Vagina (tissue), 2 donors: Measurements from ENCODE around the gene ARHGAP4. TPM values are rescaled to one million over a fixed set of nuclear protein-coding genes. Genes with fewer than 3 reads are reported as not detected.

Experiments
- DNase-seq, 2 donors: peaks; one replicate each; pipeline ENCODE4 v3.0.0-alpha.2; 2017; ENCODE audit errors: extremely low spot score in 2 of 2
- H3K27ac ChIP-seq: fragments of 200-600 bp; sonication (generic); one replicate; pipeline ENCODE4 v1.5.1; 2019
- H3K27me3 ChIP-seq: fragments of 200-600 bp; sonication (generic); one replicate; pipeline ENCODE4 v1.5.1; 2019
- H3K36me3 ChIP-seq, 2 donors: fragments of 200-600 bp; sonication (generic); one replicate each; pipeline ENCODE4 v1.5.1; 2017 to 2019
- H3K4me1 ChIP-seq: fragments of 200-600 bp; sonication (generic); one replicate; pipeline ENCODE4 v1.5.1; 2019
- H3K4me3 ChIP-seq, 2 donors: fragments of 200-600 bp; sonication (generic); 1 replicate in 1 of 2; 2 replicates in 1 of 2; pipeline ENCODE4 v1.5.1; 2016 to 2019
- H3K9me3 ChIP-seq: fragments of 200-600 bp; sonication (generic); one replicate; pipeline ENCODE4 v1.5.1; 2019
- POLR2A ChIP-seq, 2 donors: fragments of 450-650 bp; IDR thresholded peaks; one replicate each; pipeline ENCODE4 v1.6.1; 2017; ENCODE audit warnings: antibody characterized with exemption in 2 of 2, mild to moderate bottlenecking in 2 of 2, moderate library complexity in 2 of 2
- POLR2AphosphoS5 ChIP-seq, 2 donors: sonication (generic); formaldehyde crosslinking; IDR thresholded peaks; one replicate each; pipeline ENCODE4 v1.9.0; 2017; ENCODE audit warnings: antibody characterized with exemption in 2 of 2, mild to moderate bottlenecking in 2 of 2, low read depth in 1 of 2; ENCODE audit not compliant: insufficient read depth in 1 of 2
- intact Hi-C: fragments of 100-400 bp; cut with DNase I; formaldehyde crosslinking; loops from one replicate; pipeline ENCODE4 v1.15.1; 2023
- total RNA-seq: library from RNA; depleted of rRNA; stranded (reverse); fragments of >200 nt; gene quantifications from one replicate; pipeline ENCODE4 v1.2.3, GENCODE V29; 2016
- TF ChIP-seq, protein P1 (sequence below), 3 experiments: fragments of 450-650 bp in 2 of 3; fragments of 200-600 bp in 1 of 3; sonication (generic) in 1 of 3; IDR thresholded peaks; one replicate each; pipeline ENCODE4 v1.5.1; 2017 to 2019; ENCODE audit warnings: antibody characterized with exemption in 3 of 3, mild to moderate bottlenecking in 2 of 3, moderate library complexity in 2 of 3

The ARHGAP4 gene
- total RNA-seq, 1 donor from 2014 or later: 36.6 TPM

- no peaks in the 10 kb centered on the region for H3K36me3 ChIP-seq
- TF ChIP-seq, protein P1, sequence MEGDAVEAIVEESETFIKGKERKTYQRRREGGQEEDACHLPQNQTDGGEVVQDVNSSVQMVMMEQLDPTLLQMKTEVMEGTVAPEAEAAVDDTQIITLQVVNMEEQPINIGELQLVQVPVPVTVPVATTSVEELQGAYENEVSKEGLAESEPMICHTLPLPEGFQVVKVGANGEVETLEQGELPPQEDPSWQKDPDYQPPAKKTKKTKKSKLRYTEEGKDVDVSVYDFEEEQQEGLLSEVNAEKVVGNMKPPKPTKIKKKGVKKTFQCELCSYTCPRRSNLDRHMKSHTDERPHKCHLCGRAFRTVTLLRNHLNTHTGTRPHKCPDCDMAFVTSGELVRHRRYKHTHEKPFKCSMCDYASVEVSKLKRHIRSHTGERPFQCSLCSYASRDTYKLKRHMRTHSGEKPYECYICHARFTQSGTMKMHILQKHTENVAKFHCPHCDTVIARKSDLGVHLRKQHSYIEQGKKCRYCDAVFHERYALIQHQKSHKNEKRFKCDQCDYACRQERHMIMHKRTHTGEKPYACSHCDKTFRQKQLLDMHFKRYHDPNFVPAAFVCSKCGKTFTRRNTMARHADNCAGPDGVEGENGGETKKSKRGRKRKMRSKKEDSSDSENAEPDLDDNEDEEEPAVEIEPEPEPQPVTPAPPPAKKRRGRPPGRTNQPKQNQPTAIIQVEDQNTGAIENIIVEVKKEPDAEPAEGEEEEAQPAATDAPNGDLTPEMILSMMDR (IDR thresholded peaks at IDR 0.05): no peak
- TF ChIP-seq POLR2A (IDR thresholded peaks at IDR 0.05) (no peak), POLR2AphosphoS5 (IDR thresholded peaks at IDR 0.05; ENCODE audit: insufficient read depth in 1 of 2, low read depth in 1 of 2) (no peak)
- H3K4me3 ChIP-seq: no peak overlapping the region
- no peak for DNase-seq
- intact Hi-C loops: no loop called here
- no peak overlapping the region for H3K27ac ChIP-seq
- H3K27me3 ChIP-seq: no peaks in the 10 kb centered on the region
- no peaks in the 10 kb centered on the region for H3K9me3 ChIP-seq
- no peaks in the 10 kb centered on the region for H3K4me1 ChIP-seq
These were observed 55.8 kb downstream of the ARHGAP4 start for GRCh38 chrX:153870288-153870690.

DNA sequence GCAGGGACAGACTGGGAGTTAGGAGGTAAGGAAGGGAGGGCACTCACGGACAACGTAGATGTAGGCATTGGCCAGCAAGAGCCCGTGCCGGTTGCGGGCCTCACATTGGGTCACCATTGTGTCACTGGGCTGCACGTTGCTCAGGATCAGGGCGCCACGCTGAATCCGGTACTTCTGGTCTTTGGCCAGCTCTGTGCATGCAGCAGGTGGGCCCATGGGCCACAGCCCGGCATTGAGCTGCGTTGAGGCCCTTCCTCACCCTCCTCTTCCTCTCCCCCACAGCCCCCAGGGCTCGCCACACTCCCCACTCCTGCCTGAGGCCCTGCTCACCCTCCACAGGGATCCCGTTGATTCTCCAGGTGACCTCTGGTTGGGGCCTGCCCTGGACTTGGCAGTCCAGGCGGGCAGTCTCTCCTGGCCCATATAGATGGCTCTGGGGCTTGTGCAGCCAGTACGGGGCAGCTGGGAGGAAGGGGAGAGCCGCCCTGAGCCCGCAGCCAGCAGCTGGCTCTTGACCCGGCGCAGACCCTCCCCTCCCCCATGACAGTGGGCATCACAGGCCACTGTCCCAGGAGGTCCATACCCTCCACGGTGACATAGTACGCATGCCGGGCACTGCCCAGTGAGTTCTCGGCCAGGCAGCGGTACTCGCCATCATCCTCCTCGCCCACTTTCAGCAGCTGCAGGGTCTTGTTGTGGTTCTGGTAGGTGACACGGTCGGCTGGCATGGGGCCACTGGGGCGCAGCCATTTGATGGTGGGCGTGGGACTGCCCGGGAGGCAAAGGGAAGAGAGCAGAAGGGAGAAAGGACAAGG lies 56.4 kb downstream of the ARHGAP4 start:
- Histone ChIP-seq H3K9me3 (no peaks in the 10 kb centered on the region), H3K4me1 (no peaks in the 10 kb centered on the region), H3K27ac (no peak overlapping the region), H3K27me3 (no peaks in the 10 kb centered on the region), H3K36me3 (no peaks in the 10 kb centered on the region), H3K4me3 (no peak overlapping the region)
- TF ChIP-seq, protein P1 (IDR thresholded peaks at IDR 0.05): no peak
- TF ChIP-seq POLR2AphosphoS5 (IDR thresholded peaks at IDR 0.05; ENCODE audit: insufficient read depth in 1 of 2, low read depth in 1 of 2) (no peak), POLR2A (IDR thresholded peaks at IDR 0.05) (no peak)
- no peak for DNase-seq
- intact Hi-C loops: loop anchor here (10.0 kb wide), 1 partner anchor 775 kb away; no protein-coding TSS in a partner anchor

DNA sequence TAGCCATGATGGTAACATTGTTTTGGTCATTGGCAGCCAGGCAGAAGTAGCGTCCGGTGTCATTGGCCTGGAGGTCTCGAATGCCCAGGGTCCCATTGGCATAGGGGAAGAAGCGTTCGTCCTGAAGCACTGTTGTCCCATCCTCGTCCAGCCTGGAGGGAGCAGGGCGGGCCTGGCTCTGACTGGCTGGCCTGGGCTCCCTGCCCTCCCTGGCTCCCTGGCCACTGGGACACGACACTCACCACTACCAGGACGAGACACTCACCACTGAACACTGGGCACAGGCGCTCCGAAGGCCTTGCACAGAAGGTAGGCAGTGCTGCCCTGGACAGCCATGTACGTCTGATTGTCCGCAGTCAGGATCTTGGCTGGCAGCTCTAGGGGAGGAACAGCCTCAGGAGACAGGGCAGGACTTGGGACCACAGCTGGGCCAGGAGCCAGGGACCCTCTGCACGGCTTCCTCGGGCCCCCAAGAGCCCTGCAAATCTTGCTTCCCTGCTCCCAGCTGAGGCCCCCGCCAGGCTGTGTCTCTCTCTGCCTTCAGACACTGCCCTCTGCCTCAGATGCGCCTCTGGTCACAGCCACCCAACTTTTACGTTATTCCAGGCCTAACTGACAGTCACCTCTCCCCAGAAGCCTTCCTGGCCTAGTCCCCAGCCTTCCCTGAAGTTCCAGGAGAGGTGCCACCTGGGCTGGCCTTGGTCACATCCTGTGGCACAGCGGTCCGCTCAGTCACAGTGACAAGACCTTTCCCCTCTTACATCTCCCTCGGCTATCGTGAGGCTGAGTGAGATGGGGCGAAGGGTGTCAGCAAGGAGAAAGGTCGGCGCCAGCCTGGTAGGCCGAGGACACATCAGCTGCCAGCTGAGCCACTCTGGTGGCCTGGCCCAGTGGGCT lies 57.2 kb downstream of the ARHGAP4 start:
- Histone ChIP-seq H3K27me3 (no peaks in the 10 kb centered on the region), H3K4me1 (no peaks in the 10 kb centered on the region), H3K36me3 (no peaks in the 10 kb centered on the region), H3K27ac (no peak overlapping the region), H3K4me3 (no peak overlapping the region), H3K9me3 (no peaks in the 10 kb centered on the region)
- intact Hi-C loops: loop anchor here (10.0 kb wide), 1 partner anchor 774 kb away; no protein-coding TSS in a partner anchor
- no peak for DNase-seq
- TF ChIP-seq, protein P1 (IDR thresholded peaks at IDR 0.05): no peak
- TF ChIP-seq POLR2A (IDR thresholded peaks at IDR 0.05) (no peak), POLR2AphosphoS5 (IDR thresholded peaks at IDR 0.05; ENCODE audit: insufficient read depth in 1 of 2, low read depth in 1 of 2) (no peak)

- Histone ChIP-seq H3K4me3 (no peak overlapping the region), H3K4me1 (no peaks in the 10 kb centered on the region), H3K36me3 (no peaks in the 10 kb centered on the region), H3K27ac (no peak overlapping the region), H3K9me3 (no peaks in the 10 kb centered on the region), H3K27me3 (no peaks in the 10 kb centered on the region)
- intact Hi-C loops: loop anchor here (10.0 kb wide), 1 partner anchor 773 kb away; no protein-coding TSS in a partner anchor
- TF ChIP-seq, protein P1 (IDR thresholded peaks at IDR 0.05): no peak
- TF ChIP-seq POLR2A (IDR thresholded peaks at IDR 0.05) (no peak), POLR2AphosphoS5 (IDR thresholded peaks at IDR 0.05; ENCODE audit: insufficient read depth in 1 of 2, low read depth in 1 of 2) (no peak)
- DNase-seq: no peak
These were observed 58.4 kb downstream of the ARHGAP4 start for GRCh38 chrX:153867671-153868070.
